ENCODE results near the gene NRP2. TPM values are rescaled to one million over a fixed set of nuclear protein-coding genes. Genes with fewer than 3 reads are reported as not detected.

Gene NRP2
- total RNA-seq, 1 donor from 2014 or later = 64.0 TPM

GRCh38 chr2:205762881-205763280 lies 80.6 kb downstream of the NRP2 start:
- intact Hi-C loops (cut with micrococcal nuclease) = no loop called here
- Mint-ChIP-seq H3K27ac (no peak overlapping the region), H3K36me3 (ENCODE audit: low read depth) (peaks cover 4% of the 10 kb centered on the region), H3K27me3 (ENCODE audit: insufficient read depth) (peaks cover 36% of the 10 kb centered on the region), H3K9me3 (no peaks in the 10 kb centered on the region), H3K4me3 (no peak overlapping the region), H3K4me1 (ENCODE audit: low read depth) (no peaks in the 10 kb centered on the region)
- DNase-seq (ENCODE audit: low spot score) = no peak

GRCh38 chr2:205763708-205764211 lies 81.5 kb downstream of the NRP2 start:
- peaks cover 4% of the 10 kb centered on the region for H3K36me3 Mint-ChIP-seq (ENCODE audit: low read depth)
- peak; percentile 9 for DNase-seq (ENCODE audit: low spot score)
- peak overlapping the region; percentile 26 for H3K27ac Mint-ChIP-seq
- H3K27me3 Mint-ChIP-seq (ENCODE audit: insufficient read depth) = peaks cover 36% of the 10 kb centered on the region
- intact Hi-C loops (cut with micrococcal nuclease) = no loop called here
- H3K4me3 Mint-ChIP-seq = no peak overlapping the region
- H3K9me3 Mint-ChIP-seq = no peaks in the 10 kb centered on the region
- no peaks in the 10 kb centered on the region for H3K4me1 Mint-ChIP-seq (ENCODE audit: low read depth)

GRCh38 chr2:205764270-205764746 lies 82.0 kb downstream of the NRP2 start:
- no peaks in the 10 kb centered on the region for H3K9me3 Mint-ChIP-seq
- H3K36me3 Mint-ChIP-seq (ENCODE audit: low read depth) = peaks cover 4% of the 10 kb centered on the region
- H3K4me3 Mint-ChIP-seq = no peak overlapping the region
- intact Hi-C loops (cut with micrococcal nuclease) = no loop called here
- H3K27ac Mint-ChIP-seq = peak overlapping the region; percentile 26
- no peak for DNase-seq (ENCODE audit: low spot score)
- no peaks in the 10 kb centered on the region for H3K4me1 Mint-ChIP-seq (ENCODE audit: low read depth)
- peaks cover 36% of the 10 kb centered on the region for H3K27me3 Mint-ChIP-seq (ENCODE audit: insufficient read depth)

DNA sequence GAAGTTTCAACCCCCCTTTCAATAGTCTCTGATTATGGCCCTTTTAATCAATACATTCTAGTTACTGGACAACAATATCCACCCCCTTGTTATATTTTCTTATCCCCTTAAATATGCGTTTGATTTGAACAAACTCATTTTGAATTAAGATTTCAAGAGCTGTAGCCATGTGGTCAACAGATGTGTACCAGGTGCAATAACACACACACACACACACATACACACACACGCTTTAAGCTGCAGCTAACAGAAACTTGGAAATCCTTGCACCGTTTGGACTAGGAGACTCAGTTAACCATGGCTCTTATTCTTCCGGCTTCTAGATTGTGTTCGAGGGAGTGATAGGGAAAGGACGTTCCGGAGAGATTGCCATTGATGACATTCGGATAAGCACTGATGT lies 82.8 kb downstream of the NRP2 start:
- DNase-seq (ENCODE audit: low spot score) = no peak
- no peak overlapping the region for H3K27ac Mint-ChIP-seq
- no peaks in the 10 kb centered on the region for H3K4me1 Mint-ChIP-seq (ENCODE audit: low read depth)
- H3K36me3 Mint-ChIP-seq (ENCODE audit: low read depth) = peaks cover 3% of the 10 kb centered on the region
- no peak overlapping the region for H3K4me3 Mint-ChIP-seq
- no peaks in the 10 kb centered on the region for H3K9me3 Mint-ChIP-seq
- peaks cover 39% of the 10 kb centered on the region for H3K27me3 Mint-ChIP-seq (ENCODE audit: insufficient read depth)
- intact Hi-C loops (cut with micrococcal nuclease) = loop anchor here (5.0 kb wide), 2 partner anchors 182 to 1438 kb away; no protein-coding TSS in a partner anchor

DNA sequence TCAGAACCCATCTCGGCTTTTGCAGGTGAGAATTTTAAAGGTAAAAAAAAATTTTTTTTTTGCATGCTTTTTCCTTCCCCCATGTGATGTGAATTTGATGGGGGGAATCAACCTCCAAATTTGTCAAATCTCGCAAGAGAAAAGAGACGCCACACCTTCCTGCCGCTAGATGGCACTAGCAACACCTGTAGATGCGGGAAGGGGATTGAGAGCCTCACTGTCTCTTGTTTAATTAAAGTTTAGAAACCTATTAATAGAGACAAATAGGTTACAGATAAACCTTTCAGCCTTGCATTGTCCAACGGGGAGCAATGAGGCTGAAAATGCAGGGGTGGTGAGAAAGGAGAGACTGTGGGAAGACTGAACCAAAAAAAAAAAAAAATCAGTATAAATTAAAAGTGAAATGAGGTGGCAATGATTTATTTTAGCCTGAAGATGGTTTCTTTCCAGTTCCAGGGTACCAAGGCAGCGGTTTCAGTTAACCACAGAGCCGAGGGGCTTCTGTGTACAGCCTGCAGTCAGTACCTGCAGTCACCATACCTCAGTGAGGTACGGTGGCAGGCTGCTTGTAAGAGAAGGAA lies 84.6 kb downstream of the NRP2 start:
- intact Hi-C loops (cut with micrococcal nuclease) = loop anchor here (1.0 to 5.0 kb wide), 5 partner anchors 46 to 1440 kb away; no protein-coding TSS in a partner anchor
- H3K27ac Mint-ChIP-seq = no peak overlapping the region
- H3K36me3 Mint-ChIP-seq (ENCODE audit: low read depth) = peaks cover 1% of the 10 kb centered on the region
- peak; percentile 17 for DNase-seq (ENCODE audit: low spot score)
- H3K4me3 Mint-ChIP-seq = no peak overlapping the region
- H3K4me1 Mint-ChIP-seq (ENCODE audit: low read depth) = no peaks in the 10 kb centered on the region
- peaks cover 42% of the 10 kb centered on the region for H3K27me3 Mint-ChIP-seq (ENCODE audit: insufficient read depth)
- no peaks in the 10 kb centered on the region for H3K9me3 Mint-ChIP-seq

DNA sequence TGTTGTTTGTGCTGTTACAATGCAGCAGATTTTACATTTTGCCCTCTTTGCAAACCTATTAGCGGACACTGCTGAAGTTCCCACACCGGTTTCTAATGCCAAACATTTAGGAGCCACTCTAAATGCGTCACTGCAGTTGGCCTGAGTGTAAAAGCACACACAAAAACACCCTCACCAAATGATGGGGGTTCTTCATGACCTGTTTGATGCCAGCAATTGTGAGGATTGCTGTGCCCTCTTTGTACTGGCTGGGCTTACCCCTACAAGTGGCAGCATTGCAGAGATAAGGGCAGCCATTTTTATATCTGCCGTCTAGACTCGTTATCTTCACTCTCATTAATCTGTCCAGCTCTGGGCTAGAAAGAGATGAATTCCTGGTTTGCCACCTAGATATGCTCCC lies 85.3 kb downstream of the NRP2 start:
- H3K4me1 Mint-ChIP-seq (ENCODE audit: low read depth) = no peaks in the 10 kb centered on the region
- intact Hi-C loops (cut with micrococcal nuclease) = loop anchor here (5.0 kb wide), 2 partner anchors 180 to 1440 kb away; no protein-coding TSS in a partner anchor
- no peak overlapping the region for H3K27ac Mint-ChIP-seq
- H3K9me3 Mint-ChIP-seq = no peaks in the 10 kb centered on the region
- no peak overlapping the region for H3K4me3 Mint-ChIP-seq
- no peak for DNase-seq (ENCODE audit: low spot score)
- H3K27me3 Mint-ChIP-seq (ENCODE audit: insufficient read depth) = peaks cover 39% of the 10 kb centered on the region
- H3K36me3 Mint-ChIP-seq (ENCODE audit: low read depth) = peaks cover 1% of the 10 kb centered on the region

- Mint-ChIP-seq H3K9me3 (no peaks in the 10 kb centered on the region), H3K4me3 (no peak overlapping the region), H3K27ac (no peak overlapping the region), H3K4me1 (ENCODE audit: low read depth) (no peaks in the 10 kb centered on the region), H3K27me3 (ENCODE audit: insufficient read depth) (peaks cover 37% of the 10 kb centered on the region), H3K36me3 (ENCODE audit: low read depth) (no peaks in the 10 kb centered on the region)
- no peak for DNase-seq (ENCODE audit: low spot score)
- intact Hi-C loops (cut with micrococcal nuclease) = loop anchor here (5.0 kb wide), 2 partner anchors 179 to 1441 kb away; no protein-coding TSS in a partner anchor
Observed at GRCh38 chr2:205768341-205768740, 86.0 kb downstream of the NRP2 start.

GRCh38 chr2:205768815-205769494 lies 86.7 kb downstream of the NRP2 start:
- intact Hi-C loops (cut with micrococcal nuclease) = loop anchor here (5.0 kb wide), 2 partner anchors 178 to 1442 kb away; no protein-coding TSS in a partner anchor

GRCh38 chr2:205769495-205769850 lies 87.2 kb downstream of the NRP2 start:
- no peak overlapping the region for H3K4me3 Mint-ChIP-seq
- H3K4me1 Mint-ChIP-seq (ENCODE audit: low read depth) = no peaks in the 10 kb centered on the region
- DNase-seq (ENCODE audit: low spot score) = no peak
- H3K27me3 Mint-ChIP-seq (ENCODE audit: insufficient read depth) = peaks cover 29% of the 10 kb centered on the region
- H3K9me3 Mint-ChIP-seq = no peaks in the 10 kb centered on the region
- no peaks in the 10 kb centered on the region for H3K36me3 Mint-ChIP-seq (ENCODE audit: low read depth)
- intact Hi-C loops (cut with micrococcal nuclease) = loop anchor here (5.0 kb wide), 2 partner anchors 178 to 1442 kb away; no protein-coding TSS in a partner anchor
- no peak overlapping the region for H3K27ac Mint-ChIP-seq

More at GRCh38 chr2:205768815-205769494, 86.7 kb downstream of the NRP2 start:
- no peaks in the 10 kb centered on the region for H3K4me1 Mint-ChIP-seq (ENCODE audit: low read depth)
- H3K9me3 Mint-ChIP-seq = no peaks in the 10 kb centered on the region
- H3K4me3 Mint-ChIP-seq = no peak overlapping the region
- no peaks in the 10 kb centered on the region for H3K36me3 Mint-ChIP-seq (ENCODE audit: low read depth)
- DNase-seq (ENCODE audit: low spot score) = no peak
- H3K27ac Mint-ChIP-seq = no peak overlapping the region
- peaks cover 33% of the 10 kb centered on the region for H3K27me3 Mint-ChIP-seq (ENCODE audit: insufficient read depth)

DNA sequence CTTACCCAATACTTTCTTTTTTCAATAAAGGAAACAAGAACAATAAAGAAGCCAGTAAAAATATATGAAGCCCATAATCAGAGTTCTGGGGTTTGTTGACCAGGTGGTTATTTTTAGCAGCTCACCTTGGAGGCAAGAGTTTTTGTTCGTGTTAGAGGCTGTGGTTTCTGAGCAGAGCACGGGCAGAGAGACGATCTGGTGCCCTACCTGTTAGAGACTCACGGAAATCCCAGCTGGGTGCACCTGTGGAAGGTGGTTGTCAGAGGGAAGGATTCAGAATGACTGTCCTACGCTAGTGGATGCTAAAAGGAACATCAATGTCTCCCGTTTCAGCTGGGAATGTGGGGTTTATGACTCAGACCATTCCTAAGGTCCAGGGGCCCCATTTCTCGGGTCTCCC lies 87.6 kb downstream of the NRP2 start:
- Mint-ChIP-seq H3K9me3 (no peaks in the 10 kb centered on the region), H3K36me3 (ENCODE audit: low read depth) (no peaks in the 10 kb centered on the region), H3K27me3 (ENCODE audit: insufficient read depth) (peaks cover 28% of the 10 kb centered on the region), H3K4me1 (ENCODE audit: low read depth) (no peaks in the 10 kb centered on the region), H3K27ac (no peak overlapping the region), H3K4me3 (no peak overlapping the region)
- intact Hi-C loops (cut with micrococcal nuclease) = loop anchor here (5.0 kb wide), 2 partner anchors 177 to 1443 kb away; no protein-coding TSS in a partner anchor
- no peak for DNase-seq (ENCODE audit: low spot score)

- no peaks in the 10 kb centered on the region for H3K36me3 Mint-ChIP-seq (ENCODE audit: low read depth)
- peaks cover 24% of the 10 kb centered on the region for H3K27me3 Mint-ChIP-seq (ENCODE audit: insufficient read depth)
- no peak overlapping the region for H3K4me3 Mint-ChIP-seq
- no peaks in the 10 kb centered on the region for H3K4me1 Mint-ChIP-seq (ENCODE audit: low read depth)
- intact Hi-C loops (cut with micrococcal nuclease) = no loop called here
- H3K9me3 Mint-ChIP-seq = no peaks in the 10 kb centered on the region
- H3K27ac Mint-ChIP-seq = no peak overlapping the region
- no peak for DNase-seq (ENCODE audit: low spot score)
Observed at GRCh38 chr2:205770577-205770976, 88.3 kb downstream of the NRP2 start.

DNA sequence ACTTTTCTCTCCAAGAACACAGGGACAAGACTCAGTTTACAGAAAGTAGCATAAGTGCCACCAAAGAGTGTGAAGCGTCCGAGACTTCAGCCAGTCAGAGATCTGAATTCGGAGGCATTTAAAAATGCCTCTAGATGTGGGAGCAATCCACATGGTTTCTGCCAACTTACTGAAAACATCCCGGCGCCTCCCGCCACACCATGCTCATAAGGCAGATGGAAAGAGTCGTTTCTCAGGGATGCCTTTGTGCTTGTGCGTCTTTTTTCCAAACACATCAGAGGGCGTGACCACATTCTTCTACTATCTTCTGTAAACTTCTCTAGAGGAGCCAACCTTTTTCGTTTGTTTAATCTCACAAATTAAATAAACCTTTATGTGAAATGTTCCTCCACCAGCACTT lies 88.7 kb downstream of the NRP2 start:
- Mint-ChIP-seq H3K4me1 (ENCODE audit: low read depth) (no peaks in the 10 kb centered on the region), H3K9me3 (no peaks in the 10 kb centered on the region), H3K36me3 (ENCODE audit: low read depth) (no peaks in the 10 kb centered on the region), H3K27me3 (ENCODE audit: insufficient read depth) (peaks cover 20% of the 10 kb centered on the region), H3K27ac (no peak overlapping the region), H3K4me3 (no peak overlapping the region)
- intact Hi-C loops (cut with micrococcal nuclease) = no loop called here
- DNase-seq (ENCODE audit: low spot score) = no peak

- Mint-ChIP-seq H3K9me3 (no peaks in the 10 kb centered on the region), H3K27ac (no peak overlapping the region), H3K27me3 (ENCODE audit: insufficient read depth) (peaks cover 20% of the 10 kb centered on the region), H3K36me3 (ENCODE audit: low read depth) (no peaks in the 10 kb centered on the region), H3K4me3 (no peak overlapping the region), H3K4me1 (ENCODE audit: low read depth) (no peaks in the 10 kb centered on the region)
- no peak for DNase-seq (ENCODE audit: low spot score)
- intact Hi-C loops (cut with micrococcal nuclease) = no loop called here
Observed at GRCh38 chr2:205771666-205772065, 89.4 kb downstream of the NRP2 start.

All from activated T-helper 1 cell treated with anti-CD3 and anti-CD28 coated beads, Interleukin-12 subunit alpha, Interleukin-12 subunit beta, Interleukin-2, Interleukin-4 antibody, amounts not matched to agents 30 ng/mL and 10 ng/mL and 1 ng/mL, durations not matched to agents 14 hours and 24 hours and 36 hours (primary cell).